ENCODE measurements around the gene POGZ.

POGZ gene

GRCh38 chr1:151459331-151460046 lies at the start of gene POGZ:
TSS of gene POGZ (minus strand) at chr1:151459494. CDS start at chr1:151442204, 17,290 bp downstream.
- peak; percentile 95 for DNase-seq

GRCh38 chr1:151508833-151509232 lies 49.5 kb upstream of the POGZ start:
- no peak for DNase-seq

GRCh38 chr1:151504759-151505158 lies 45.5 kb upstream of the POGZ start:
- DNase-seq = no peak

- no peak for DNase-seq
Measured at GRCh38 chr1:151504252-151504651, 45.0 kb upstream of the POGZ start.

- DNase-seq = no peak
Measured at GRCh38 chr1:151502859-151503780, 43.8 kb upstream of the POGZ start.

- DNase-seq = no peak
Measured at GRCh38 chr1:151502035-151502700, 42.9 kb upstream of the POGZ start.

- DNase-seq = no peak
Measured at GRCh38 chr1:151501474-151501873, 42.2 kb upstream of the POGZ start.

GRCh38 chr1:151499930-151500329 lies 40.6 kb upstream of the POGZ start:
- DNase-seq = no peak

- no peak for DNase-seq
Measured at GRCh38 chr1:151499365-151499764, 40.1 kb upstream of the POGZ start.

- no peak for DNase-seq
Measured at GRCh38 chr1:151495316-151495715, 36.0 kb upstream of the POGZ start.

- no peak for DNase-seq
Measured at GRCh38 chr1:151494741-151495281, 35.5 kb upstream of the POGZ start.

- DNase-seq = no peak
Measured at GRCh38 chr1:151493042-151493441, 33.7 kb upstream of the POGZ start.

GRCh38 chr1:151492120-151492519 lies 32.8 kb upstream of the POGZ start:
- no peak for DNase-seq

- no peak for DNase-seq
Measured at GRCh38 chr1:151491641-151492040, 32.3 kb upstream of the POGZ start.

- no peak for DNase-seq
Measured at GRCh38 chr1:151486557-151486956, 27.3 kb upstream of the POGZ start.

GRCh38 chr1:151485685-151486255 lies 26.5 kb upstream of the POGZ start:
- no peak for DNase-seq

GRCh38 chr1:151482017-151482416 lies 22.7 kb upstream of the POGZ start:
- DNase-seq = no peak

GRCh38 chr1:151479462-151479861 lies 20.2 kb upstream of the POGZ start:
- DNase-seq = no peak

GRCh38 chr1:151478923-151479322 lies 19.6 kb upstream of the POGZ start:
- DNase-seq = no peak

GRCh38 chr1:151478140-151478812 lies 19.0 kb upstream of the POGZ start:
- DNase-seq = no peak

GRCh38 chr1:151477066-151477465 lies 17.8 kb upstream of the POGZ start:
- no peak for DNase-seq

GRCh38 chr1:151476083-151476482 lies 16.8 kb upstream of the POGZ start:
- DNase-seq = no peak
